Astrocyte of the spinal cord (primary cell): ENCODE results near the gene RFX6.

Source experiments
- DNase-seq: peaks from one replicate; pipeline ENCODE4 v3.0.0; 2011; ENCODE audit warnings: low read depth, low spot score
- H3K4me3 ChIP-seq: 2 replicates; pipeline ENCODE4 v1.5.1; 2011; ENCODE audit warnings: low read depth, mild to moderate bottlenecking, low read length, moderate library complexity
- CTCF ChIP-seq: IDR thresholded peaks from 2 replicates; pipeline ENCODE4 v1.5.1; 2012; ENCODE audit warnings: low read depth, mild to moderate bottlenecking, low read length, inconsistent platforms
- in situ Hi-C: cut with HindIII; loops from 2 replicates; pipeline ENCODE4 v1.10.0; 2017; ENCODE audit warnings: low sequenced_read_pairs

RFX6 gene

GRCh38 chr6:116973976-116974375, 96.9 kb downstream of the RFX6 start:
- TF ChIP-seq CTCF = no peak
- in situ Hi-C loops = no loop called here
- no peak for DNase-seq
- H3K4me3 ChIP-seq = no peak overlapping the region

GRCh38 chr6:116974526-116975316, 97.7 kb downstream of the RFX6 start:
- no peak for DNase-seq
- in situ Hi-C loops = no loop called here
- TF ChIP-seq CTCF = no peak
- no peak overlapping the region for H3K4me3 ChIP-seq

- no peak for DNase-seq
- H3K4me3 ChIP-seq = no peak overlapping the region
- in situ Hi-C loops = no loop called here
- no peak for TF ChIP-seq CTCF
Measured at GRCh38 chr6:116975600-116975999, 98.6 kb downstream of the RFX6 start.

- TF ChIP-seq CTCF = no peak
- DNase-seq = no peak
- no peak overlapping the region for H3K4me3 ChIP-seq
- in situ Hi-C loops = no loop called here
Measured at GRCh38 chr6:116979560-116979959, 102.5 kb downstream of the RFX6 start.
